ENCODE measurements around the gene CLSTN2. TPM values are rescaled to one million over a fixed set of nuclear protein-coding genes. Genes with fewer than 3 reads are reported as not detected.

CLSTN2 gene
- total RNA-seq, 1 donor from 2014 or later, result 16.0 TPM

GRCh38 chr3:140563206-140563760, 628.3 kb downstream of the CLSTN2 start:
- intact Hi-C loops (cut with DNase I), result no loop called here
- no peak for TF ChIP-seq CTCF (IDR thresholded peaks at IDR 0.05)
- no peak for TF ChIP-seq POLR2AphosphoS5 (IDR thresholded peaks at IDR 0.05; ENCODE audit: insufficient read depth in 1 of 2, low read depth in 1 of 2)
- no peak for TF ChIP-seq POLR2A (IDR thresholded peaks at IDR 0.05)
- Histone ChIP-seq H3K27ac (no peak overlapping the region), H3K4me1 (no peaks in the 10 kb centered on the region), H3K9me3 (no peaks in the 10 kb centered on the region), H3K27me3 (no peaks in the 10 kb centered on the region), H3K4me3 (no peak overlapping the region), H3K36me3 (no peaks in the 10 kb centered on the region)
- no peak for DNase-seq (ENCODE audit: extremely low spot score in 2 of 2)

GRCh38 chr3:140568131-140568530, 633.1 kb downstream of the CLSTN2 start:
- intact Hi-C loops (cut with DNase I), result no loop called here
- no peaks in the 10 kb centered on the region for H3K27me3 ChIP-seq
- no peak overlapping the region for H3K27ac ChIP-seq
- no peak for DNase-seq (ENCODE audit: extremely low spot score in 2 of 2)
- no peaks in the 10 kb centered on the region for H3K9me3 ChIP-seq
- no peaks in the 10 kb centered on the region for H3K36me3 ChIP-seq
- no peaks in the 10 kb centered on the region for H3K4me1 ChIP-seq
- H3K4me3 ChIP-seq, result no peak overlapping the region
- TF ChIP-seq POLR2A (IDR thresholded peaks at IDR 0.05) (no peak), POLR2AphosphoS5 (IDR thresholded peaks at IDR 0.05; ENCODE audit: insufficient read depth in 1 of 2, low read depth in 1 of 2) (no peak), CTCF (IDR thresholded peaks at IDR 0.05) (no peak)

- TF ChIP-seq POLR2AphosphoS5 (IDR thresholded peaks at IDR 0.05; ENCODE audit: insufficient read depth in 1 of 2, low read depth in 1 of 2) (no peak), POLR2A (IDR thresholded peaks at IDR 0.05) (no peak)
- Histone ChIP-seq H3K9me3 (no peaks in the 10 kb centered on the region), H3K4me1 (no peaks in the 10 kb centered on the region), H3K27me3 (no peaks in the 10 kb centered on the region), H3K27ac (no peak overlapping the region), H3K4me3 (no peak overlapping the region), H3K36me3 (no peaks in the 10 kb centered on the region)
- intact Hi-C loops (cut with DNase I), result no loop called here
- DNase-seq (ENCODE audit: extremely low spot score in 2 of 2), result no peak
Observed at GRCh38 chr3:140568842-140569520, 634.0 kb downstream of the CLSTN2 start.

- Histone ChIP-seq H3K27me3 (no peaks in the 10 kb centered on the region), H3K4me1 (no peaks in the 10 kb centered on the region), H3K27ac (no peak overlapping the region), H3K36me3 (no peaks in the 10 kb centered on the region), H3K9me3 (no peaks in the 10 kb centered on the region), H3K4me3 (no peak overlapping the region)
- TF ChIP-seq POLR2A (IDR thresholded peaks at IDR 0.05) (no peak), CTCF (IDR thresholded peaks at IDR 0.05) (no peak), POLR2AphosphoS5 (IDR thresholded peaks at IDR 0.05; ENCODE audit: insufficient read depth in 1 of 2, low read depth in 1 of 2) (no peak)
- intact Hi-C loops (cut with DNase I), result no loop called here
- no peak for DNase-seq (ENCODE audit: extremely low spot score in 2 of 2)
Observed at GRCh38 chr3:140570602-140571001, 635.6 kb downstream of the CLSTN2 start.

- H3K9me3 ChIP-seq, result no peaks in the 10 kb centered on the region
- intact Hi-C loops (cut with DNase I), result no loop called here
- H3K27me3 ChIP-seq, result no peaks in the 10 kb centered on the region
- no peak for TF ChIP-seq POLR2A (IDR thresholded peaks at IDR 0.05)
- no peak for TF ChIP-seq CTCF (IDR thresholded peaks at IDR 0.05)
- no peak for TF ChIP-seq POLR2AphosphoS5 (IDR thresholded peaks at IDR 0.05; ENCODE audit: insufficient read depth in 1 of 2, low read depth in 1 of 2)
- DNase-seq (ENCODE audit: extremely low spot score in 2 of 2), result no peak
- no peaks in the 10 kb centered on the region for H3K4me1 ChIP-seq
- no peaks in the 10 kb centered on the region for H3K36me3 ChIP-seq
- no peak overlapping the region for H3K4me3 ChIP-seq
- no peak overlapping the region for H3K27ac ChIP-seq
Observed at GRCh38 chr3:140571836-140572235, 636.9 kb downstream of the CLSTN2 start.

All from vagina (tissue), 2 donors.